Panc1 (cell line): ENCODE measurements around the gene SEC62. TPM values are rescaled to one million over a fixed set of nuclear protein-coding genes. Genes with fewer than 3 reads are reported as not detected.

Experiments used
- ATAC-seq: fragments of 200-7000 bp; cut with Tn5 transposase; 2 replicates; pipeline ENCODE4 v1.9.1; 2020; ENCODE audit warnings: mild to moderate bottlenecking, moderate library complexity
- BruUV-seq: library from RNA; stranded (reverse); fragments of 400-500 nt; replicated peaks from 2 replicates; lab custom pipeline; 2021; lab: Mats Ljungman, UMichigan
- CTCF ChIA-PET: fragments of 300-600 bp; sonication (Branson Sonifier 250); formaldehyde crosslinking; loops from one replicate; lab custom pipeline; 2022; ENCODE audit warnings: antibody characterized with exemption; lab: Charles Lee
- POLR2A ChIA-PET: fragments of 300-600 bp; sonication (Branson Sonifier 250); formaldehyde crosslinking; loops from one replicate; lab custom pipeline; 2022; ENCODE audit warnings: antibody characterized with exemption; lab: Charles Lee
- DNase-seq: peaks from one replicate; pipeline ENCODE4 v3.0.0-alpha.2; 2010; ENCODE audit warnings: low read depth, low spot score
- H3K27ac ChIP-seq: 2 replicates; pipeline ENCODE4 v1.5.1; 2011; ENCODE audit warnings: mild to moderate bottlenecking, low read length, inconsistent platforms
- H3K27me3 ChIP-seq: fragments of 200-500 bp; sonication (Bioruptor generic); 2 replicates; pipeline ENCODE4 v1.6.0; 2014; ENCODE audit warnings: low read length, inconsistent platforms; ENCODE audit not compliant: control insufficient read depth, insufficient read depth
- H3K36me3 ChIP-seq: fragments of 200-500 bp; sonication (Bioruptor generic); 2 replicates; pipeline ENCODE4 v1.5.1; 2014; ENCODE audit warnings: inconsistent platforms, mild to moderate bottlenecking, low read length, moderate library complexity; ENCODE audit not compliant: control insufficient read depth, insufficient read depth
- H3K4me1 ChIP-seq: 2 replicates; pipeline ENCODE4 v1.5.1; 2011; ENCODE audit warnings: inconsistent platforms, mild to moderate bottlenecking, low read length, moderate library complexity; ENCODE audit not compliant: control insufficient read depth, insufficient read depth
- H3K4me3 ChIP-seq, 2 experiments: 2 replicates each; pipeline ENCODE4 v1.5.1; 2011 to 2012; ENCODE audit warnings: low read depth in 2 of 2, low read length in 2 of 2, mild to moderate bottlenecking in 2 of 2, inconsistent platforms in 1 of 2, moderate library complexity in 1 of 2
- H3K9me3 ChIP-seq: fragments of 200-500 bp; sonication (Bioruptor generic); 2 replicates; pipeline ENCODE4 v1.5.1; 2014; ENCODE audit warnings: low read depth, mild to moderate bottlenecking, inconsistent platforms, low read length, moderate library complexity; ENCODE audit not compliant: control insufficient read depth, insufficient read depth
- POLR2AphosphoS5 ChIP-seq: IDR thresholded peaks from 2 replicates; pipeline ENCODE4 v1.6.1; 2012; ENCODE audit warnings: mild to moderate bottlenecking, low read depth, low read length, moderate library complexity
- REST ChIP-seq, 2 experiments: IDR thresholded peaks; 2 replicates each; pipeline ENCODE4 v1.6.1; 2011 to 2012; ENCODE audit warnings: low read depth in 2 of 2, control low read depth in 1 of 2, low read length in 1 of 2, mild to moderate bottlenecking in 1 of 2, moderate library complexity in 1 of 2; ENCODE audit not compliant: insufficient read depth in 1 of 2
- SIN3A ChIP-seq: IDR thresholded peaks from 2 replicates; pipeline ENCODE4 v1.6.1; 2012; ENCODE audit warnings: low read depth, mild to moderate bottlenecking, low read length, moderate library complexity, borderline replicate concordance; ENCODE audit not compliant: insufficient read depth
- TCF7L2 ChIP-seq: IDR thresholded peaks from 2 replicates; pipeline ENCODE4 v1.6.1; 2011; ENCODE audit warnings: mild to moderate bottlenecking, low read depth, low read length, inconsistent platforms
- in situ Hi-C: cut with HindIII; loops from 2 replicates; pipeline ENCODE4 v1.10.0; 2016; ENCODE audit warnings: low sequenced_read_pairs, low pct_unique_long_range_greater_than_20kb
- intact Hi-C: fragments of 100-400 bp; cut with micrococcal nuclease; formaldehyde crosslinking; loops from one replicate; pipeline ENCODE4 v1.10.0; 2022; ENCODE audit not compliant: unreplicated experiment
- total RNA-seq: library from RNA; stranded (reverse); gene quantifications from one replicate; pipeline ENCODE4 v1.2.1, GENCODE V29; 2021; ENCODE audit not compliant: unreplicated experiment
- TF ChIP-seq, protein P1 (sequence below): fragments of 450-650 bp; IDR thresholded peaks from 2 replicates; pipeline ENCODE4 v1.5.1; 2017; ENCODE audit warnings: mild to moderate bottlenecking

SEC62 gene
- total RNA-seq, 1 experiment from 2014 or later: 89.9 TPM

- no peak overlapping the region for H3K27ac ChIP-seq
Measured at GRCh38 chr3:170038434-170039110, 72.0 kb downstream of the SEC62 start.

DNA sequence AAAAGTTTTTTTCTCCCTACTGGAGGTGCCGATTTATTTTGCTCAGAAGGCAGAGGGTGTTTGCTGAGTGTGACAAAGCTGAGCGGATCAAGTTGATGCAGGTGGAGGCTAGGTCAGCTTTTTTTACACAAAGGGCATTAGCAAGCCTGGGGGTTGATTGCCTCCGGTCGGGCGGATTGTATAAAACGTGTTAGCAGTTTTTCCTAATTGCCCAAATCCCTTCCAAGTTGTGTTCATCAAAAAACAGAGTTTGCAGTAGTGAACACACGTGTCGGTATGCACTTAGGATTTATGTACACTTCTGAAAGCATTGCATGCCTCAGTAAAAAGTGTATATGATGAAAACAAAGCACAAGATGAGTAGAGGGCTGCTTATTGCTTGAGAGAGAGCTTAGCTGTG, 73.8 kb downstream of the SEC62 start:
- TF ChIP-seq TCF7L2 (no peak), SIN3A (no peak), REST (IDR thresholded peaks at IDR 0.05; ENCODE audit: insufficient read depth in 1 of 2, low read depth in 2 of 2, low read length in 1 of 2) (no peak), POLR2AphosphoS5 (no peak)
- TF ChIP-seq, protein P1, sequence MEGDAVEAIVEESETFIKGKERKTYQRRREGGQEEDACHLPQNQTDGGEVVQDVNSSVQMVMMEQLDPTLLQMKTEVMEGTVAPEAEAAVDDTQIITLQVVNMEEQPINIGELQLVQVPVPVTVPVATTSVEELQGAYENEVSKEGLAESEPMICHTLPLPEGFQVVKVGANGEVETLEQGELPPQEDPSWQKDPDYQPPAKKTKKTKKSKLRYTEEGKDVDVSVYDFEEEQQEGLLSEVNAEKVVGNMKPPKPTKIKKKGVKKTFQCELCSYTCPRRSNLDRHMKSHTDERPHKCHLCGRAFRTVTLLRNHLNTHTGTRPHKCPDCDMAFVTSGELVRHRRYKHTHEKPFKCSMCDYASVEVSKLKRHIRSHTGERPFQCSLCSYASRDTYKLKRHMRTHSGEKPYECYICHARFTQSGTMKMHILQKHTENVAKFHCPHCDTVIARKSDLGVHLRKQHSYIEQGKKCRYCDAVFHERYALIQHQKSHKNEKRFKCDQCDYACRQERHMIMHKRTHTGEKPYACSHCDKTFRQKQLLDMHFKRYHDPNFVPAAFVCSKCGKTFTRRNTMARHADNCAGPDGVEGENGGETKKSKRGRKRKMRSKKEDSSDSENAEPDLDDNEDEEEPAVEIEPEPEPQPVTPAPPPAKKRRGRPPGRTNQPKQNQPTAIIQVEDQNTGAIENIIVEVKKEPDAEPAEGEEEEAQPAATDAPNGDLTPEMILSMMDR: no peak
- peaks cover 20% of the 10 kb centered on the region for H3K27me3 ChIP-seq
- no peak overlapping the region for H3K27ac ChIP-seq
- intact Hi-C loops (no loop called here), in situ Hi-C loops (no loop called here)
- no peaks in the 10 kb centered on the region for H3K4me1 ChIP-seq
- no peak for DNase-seq
- BruUV-seq: no TSS peak
- ChIA-PET CTCF (no interaction called here), POLR2A (interaction anchor here (1.0 kb wide), 1 partner anchor 20 kb away, joined by 6 read pairs; no protein-coding TSS in a partner anchor)
- H3K4me3 ChIP-seq: no peak overlapping the region
- no peak for ATAC-seq
- H3K9me3 ChIP-seq: no peaks in the 10 kb centered on the region
- no peaks in the 10 kb centered on the region for H3K36me3 ChIP-seq

More at GRCh38 chr3:170038434-170039110, 72.0 kb downstream of the SEC62 start:
- POLR2A ChIA-PET: interaction anchor here (0.6 kb wide), 1 partner anchor 181 kb away, joined by 3 read pairs; no protein-coding TSS in a partner anchor
- no TSS peak for BruUV-seq
- intact Hi-C loops: loop anchor here (5.0 kb wide), 1 partner anchor 176 kb away; no protein-coding TSS in a partner anchor
- Histone ChIP-seq H3K36me3 (no peaks in the 10 kb centered on the region), H3K4me1 (no peaks in the 10 kb centered on the region), H3K4me3 (peak overlapping the region; percentile 48 to 67), H3K27me3 (peaks cover 20% of the 10 kb centered on the region), H3K9me3 (no peaks in the 10 kb centered on the region)
- ATAC-seq: peak; percentile 52
- no peak for DNase-seq
- in situ Hi-C loops: no loop called here
- CTCF ChIA-PET: interaction anchor here (0.5 to 0.6 kb wide), 2 partner anchors 14 to 25 kb away, joined by 3 to 7 read pairs; no protein-coding TSS in a partner anchor
- TF ChIP-seq, protein P1: no peak; the same call in 1 of the 2 replicates
- TF ChIP-seq SIN3A: no peak
- no peak for TF ChIP-seq POLR2AphosphoS5
- TF ChIP-seq REST (IDR thresholded peaks at IDR 0.05; ENCODE audit: insufficient read depth in 1 of 2, low read depth in 2 of 2, low read length in 1 of 2): no peak
- TF ChIP-seq TCF7L2: no peak
